Activated CD4-positive, alpha-beta T cell treated with anti-CD3 and anti-CD28 coated beads, Interleukin-2, amount 10 ng/mL, durations not matched to agents 24 days and 14 days (primary cell): ENCODE measurements around the gene TICAM1. TPM values are rescaled to one million over a fixed set of nuclear protein-coding genes. Genes with fewer than 3 reads are reported as not detected.
"Not testable (repeated sequence)": the region's sequence is repeated elsewhere in the genome, so short reads cannot be mapped to it uniquely, and the experiment has no call there.

ENCODE experiments used
- DNase-seq: peaks from one replicate; pipeline ENCODE4 v3.0.0; 2022
- H3K27ac Mint-ChIP-seq: one replicate; pipeline ENCODE4 v1.8.0; 2022; ENCODE audit warnings: mild to moderate bottlenecking, mixed read lengths
- H3K27me3 Mint-ChIP-seq: one replicate; pipeline ENCODE4 v1.8.0; 2022; ENCODE audit warnings: mixed read lengths
- H3K36me3 Mint-ChIP-seq: one replicate; pipeline ENCODE4 v1.8.0; 2022; ENCODE audit warnings: low read depth, mild to moderate bottlenecking, mixed read lengths
- H3K4me1 Mint-ChIP-seq: one replicate; pipeline ENCODE4 v1.8.0; 2021; ENCODE audit warnings: mixed read lengths
- H3K4me3 Mint-ChIP-seq: one replicate; pipeline ENCODE4 v1.8.0; 2022; ENCODE audit warnings: mild to moderate bottlenecking, moderate library complexity, mixed read lengths
- H3K9me3 Mint-ChIP-seq: one replicate; pipeline ENCODE4 v1.8.0; 2021; ENCODE audit warnings: mixed read lengths
- intact Hi-C: fragments of 100-400 bp; cut with micrococcal nuclease; formaldehyde crosslinking; loops from one replicate; pipeline ENCODE4 v1.15.1; 2023
- total RNA-seq: library from RNA; stranded (reverse); gene quantifications from 2 replicates; pipeline ENCODE4 v1.2.3, GENCODE V29; 2022

The TICAM1 gene
- total RNA-seq, 1 donor from 2014 or later, result 33.8 TPM

GRCh38 chr19:4856468-4856867 lies 25.0 kb upstream of the TICAM1 start:
- H3K4me1 Mint-ChIP-seq, H3K27ac Mint-ChIP-seq, H3K27me3 Mint-ChIP-seq, H3K9me3 Mint-ChIP-seq, DNase-seq, intact Hi-C loops, H3K4me3 Mint-ChIP-seq: not testable (repeated sequence)
- H3K36me3 Mint-ChIP-seq, result peaks cover 14% of the 10 kb centered on the region

DNA sequence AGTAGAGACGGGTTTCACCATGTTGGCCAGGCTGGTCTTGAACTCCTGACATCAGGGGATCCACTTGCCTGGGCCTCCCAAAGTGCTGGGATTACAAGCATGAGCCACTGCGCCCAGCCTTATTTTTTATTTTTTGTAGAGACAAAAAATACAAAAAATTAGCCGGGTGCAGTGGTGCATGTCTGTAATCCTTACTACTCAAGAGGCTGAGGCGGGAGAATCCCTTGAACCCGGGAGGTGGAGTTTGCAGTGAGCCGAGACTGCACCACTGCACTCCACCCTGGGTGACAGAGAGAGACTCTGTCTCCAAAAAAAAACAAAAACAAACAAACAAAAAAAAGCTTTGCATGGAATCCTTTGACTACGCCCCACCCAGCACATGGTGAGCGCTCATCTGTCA lies 22.0 kb upstream of the TICAM1 start:
- intact Hi-C loops, H3K9me3 Mint-ChIP-seq: not testable (repeated sequence)

GRCh38 chr19:4852484-4852883 lies 21.0 kb upstream of the TICAM1 start:
- H3K4me1 Mint-ChIP-seq, result peaks cover 2% of the 10 kb centered on the region
- H3K27me3 Mint-ChIP-seq, result no peaks in the 10 kb centered on the region
- H3K36me3 Mint-ChIP-seq, result peaks cover 15% of the 10 kb centered on the region
- no peak for DNase-seq
- intact Hi-C loops, result no loop called here
- H3K27ac Mint-ChIP-seq, result no peak overlapping the region
- no peaks in the 10 kb centered on the region for H3K9me3 Mint-ChIP-seq
- H3K4me3 Mint-ChIP-seq, result no peak overlapping the region

More for the DNA sequence above, 22.0 kb upstream of the TICAM1 start:
- H3K36me3 Mint-ChIP-seq, result peaks cover 15% of the 10 kb centered on the region
- not testable (repeated sequence) for H3K27ac Mint-ChIP-seq, DNase-seq, H3K4me1 Mint-ChIP-seq, H3K27me3 Mint-ChIP-seq, H3K4me3 Mint-ChIP-seq

GRCh38 chr19:4851551-4852290 lies 20.2 kb upstream of the TICAM1 start:
- H3K4me1 Mint-ChIP-seq, result peaks cover 2% of the 10 kb centered on the region
- H3K27ac Mint-ChIP-seq, result no peak overlapping the region
- peaks cover 12% of the 10 kb centered on the region for H3K36me3 Mint-ChIP-seq
- H3K9me3 Mint-ChIP-seq, result no peaks in the 10 kb centered on the region
- intact Hi-C loops, result loop anchor here (1.0 kb wide), 1 partner anchor 42 kb away; no protein-coding TSS in a partner anchor
- H3K4me3 Mint-ChIP-seq, result no peak overlapping the region
- H3K27me3 Mint-ChIP-seq, result no peaks in the 10 kb centered on the region
- peak; percentile 92 for DNase-seq

- Mint-ChIP-seq H3K27me3 (no peaks in the 10 kb centered on the region), H3K36me3 (peaks cover 13% of the 10 kb centered on the region), H3K4me1 (peaks cover 2% of the 10 kb centered on the region), H3K9me3 (no peaks in the 10 kb centered on the region), H3K27ac (no peak overlapping the region), H3K4me3 (no peak overlapping the region)
- intact Hi-C loops, result no loop called here
- no peak for DNase-seq
These were observed 17.5 kb upstream of the TICAM1 start for GRCh38 chr19:4849019-4849418.

- no peaks in the 10 kb centered on the region for H3K9me3 Mint-ChIP-seq
- H3K36me3 Mint-ChIP-seq, result peaks cover 19% of the 10 kb centered on the region
- no peak overlapping the region for H3K27ac Mint-ChIP-seq
- no peak overlapping the region for H3K4me3 Mint-ChIP-seq
- intact Hi-C loops, result no loop called here
- DNase-seq, result no peak
- H3K4me1 Mint-ChIP-seq, result peaks cover 2% of the 10 kb centered on the region
- H3K27me3 Mint-ChIP-seq, result no peaks in the 10 kb centered on the region
These were observed 15.9 kb upstream of the TICAM1 start for GRCh38 chr19:4847190-4847973.

GRCh38 chr19:4845975-4846374 lies 14.5 kb upstream of the TICAM1 start:
- H3K9me3 Mint-ChIP-seq, H3K4me3 Mint-ChIP-seq, intact Hi-C loops, H3K4me1 Mint-ChIP-seq, H3K27me3 Mint-ChIP-seq, DNase-seq, H3K27ac Mint-ChIP-seq: not testable (repeated sequence)
- H3K36me3 Mint-ChIP-seq, result peaks cover 21% of the 10 kb centered on the region

DNA sequence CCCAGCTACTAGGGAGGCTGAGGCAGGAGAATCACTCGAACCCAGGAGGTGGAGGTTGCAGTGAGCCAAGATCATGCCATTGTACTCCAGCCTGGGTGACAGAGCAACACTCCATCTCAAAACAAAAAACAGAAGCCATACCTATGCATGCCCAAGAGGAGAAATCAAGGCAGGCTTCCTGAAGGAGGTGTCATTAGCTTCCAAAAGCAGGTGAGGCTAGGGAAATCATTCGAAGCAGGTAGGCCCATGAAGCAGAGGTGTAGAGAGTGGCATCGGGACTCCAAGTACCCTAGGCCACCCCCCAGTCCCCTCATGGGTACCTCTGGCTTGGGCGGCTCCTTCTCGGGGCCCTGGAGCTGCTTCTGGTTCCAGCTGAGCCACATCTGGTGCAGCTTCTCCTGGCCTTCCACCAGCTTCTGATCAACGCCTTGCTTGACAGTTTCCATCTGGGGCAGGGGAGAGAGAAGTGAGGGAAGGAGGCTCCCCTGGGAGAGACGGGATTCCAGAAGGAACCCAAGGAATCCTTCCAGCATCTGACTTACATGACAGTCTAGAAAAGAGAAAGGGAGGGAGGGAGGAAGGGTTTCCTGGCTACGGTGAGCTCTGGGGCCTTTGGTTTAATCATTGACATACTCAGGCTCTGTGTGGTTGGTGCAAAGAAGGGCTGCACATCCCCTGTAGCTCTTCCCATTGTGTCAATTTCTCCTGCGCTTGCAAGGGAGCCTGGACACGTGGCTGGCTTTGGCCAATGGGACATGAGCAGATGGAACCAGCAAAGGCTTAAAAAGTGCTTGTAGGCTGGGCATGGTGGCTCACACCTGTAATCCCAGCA lies 13.1 kb upstream of the TICAM1 start:
- Mint-ChIP-seq H3K36me3 (peaks cover 28% of the 10 kb centered on the region), H3K4me3 (no peak overlapping the region), H3K27ac (no peak overlapping the region)

GRCh38 chr19:4843647-4843965 lies 12.1 kb upstream of the TICAM1 start:
- Mint-ChIP-seq H3K36me3 (peaks cover 34% of the 10 kb centered on the region), H3K27me3 (no peaks in the 10 kb centered on the region), H3K9me3 (no peaks in the 10 kb centered on the region), H3K27ac (no peak overlapping the region), H3K4me1 (peaks cover 8% of the 10 kb centered on the region), H3K4me3 (no peak overlapping the region)
- no peak for DNase-seq
- intact Hi-C loops, result no loop called here

More for the DNA sequence above, 13.1 kb upstream of the TICAM1 start:
- H3K4me1 Mint-ChIP-seq, result peaks cover 8% of the 10 kb centered on the region
- H3K9me3 Mint-ChIP-seq, result no peaks in the 10 kb centered on the region
- H3K27me3 Mint-ChIP-seq, result no peaks in the 10 kb centered on the region
- intact Hi-C loops, result no loop called here
- no peak for DNase-seq

GRCh38 chr19:4839192-4839591 lies 7.7 kb upstream of the TICAM1 start:
- H3K36me3 Mint-ChIP-seq, result peaks cover 32% of the 10 kb centered on the region
- H3K9me3 Mint-ChIP-seq, result no peaks in the 10 kb centered on the region
- H3K27ac Mint-ChIP-seq, result no peak overlapping the region
- H3K27me3 Mint-ChIP-seq, result no peaks in the 10 kb centered on the region
- peaks cover 8% of the 10 kb centered on the region for H3K4me1 Mint-ChIP-seq
- no peak for DNase-seq
- H3K4me3 Mint-ChIP-seq, result no peak overlapping the region
- intact Hi-C loops, result no loop called here

DNA sequence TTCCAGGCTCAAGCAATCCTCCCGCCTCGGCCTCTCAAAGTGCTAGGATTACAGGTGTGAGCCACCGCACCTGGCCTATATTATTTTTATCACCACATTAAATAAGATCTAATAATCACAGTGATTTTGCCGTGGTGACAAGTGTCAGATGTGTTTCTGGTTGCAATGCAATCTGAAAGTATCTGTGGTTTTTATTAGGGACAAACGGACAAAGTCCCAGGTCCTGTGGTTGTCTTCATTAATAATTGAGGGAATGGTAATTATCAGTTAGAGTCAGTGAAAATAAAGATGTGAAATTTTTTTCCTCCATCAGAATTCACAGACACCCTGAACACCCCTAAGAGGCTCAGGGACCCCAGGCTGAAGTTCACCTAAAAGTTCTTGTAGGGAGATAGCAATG lies 1.3 kb upstream of the TICAM1 start:
- Mint-ChIP-seq H3K27ac (peak overlapping the region; percentile 60), H3K9me3 (no peaks in the 10 kb centered on the region), H3K27me3 (no peaks in the 10 kb centered on the region), H3K4me1 (peaks cover 20% of the 10 kb centered on the region), H3K36me3 (peaks cover 19% of the 10 kb centered on the region), H3K4me3 (peak overlapping the region; percentile 34)
- DNase-seq, result no peak
- intact Hi-C loops, result no loop called here

DNA sequence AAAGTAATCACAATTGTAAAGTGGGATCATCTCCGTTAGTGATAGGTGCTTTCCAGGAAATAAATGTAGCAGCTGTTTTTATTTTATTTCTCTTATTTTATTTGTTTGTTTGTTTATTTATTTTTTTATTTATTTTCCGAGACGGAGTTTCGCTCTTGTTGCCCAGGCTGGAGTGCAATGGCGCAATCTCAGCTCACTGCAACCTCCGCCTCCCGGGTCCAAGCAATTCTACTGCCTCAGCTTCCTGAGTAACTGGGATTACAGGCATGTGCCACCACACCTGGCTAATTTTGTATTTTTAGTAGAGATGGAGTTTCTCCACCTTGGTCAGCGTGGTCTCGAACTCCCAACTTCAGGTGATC lies 448 bp upstream of the TICAM1 start:
- intact Hi-C loops, result loop anchor here (2.0 kb wide), 1 partner anchor 17 kb away; no protein-coding TSS in a partner anchor
- peaks cover 16% of the 10 kb centered on the region for H3K36me3 Mint-ChIP-seq
- peak overlapping the region; percentile 95 for H3K4me3 Mint-ChIP-seq
- peaks cover 22% of the 10 kb centered on the region for H3K4me1 Mint-ChIP-seq
- not testable (repeated sequence) for H3K27me3 Mint-ChIP-seq, H3K9me3 Mint-ChIP-seq
- peak overlapping the region; percentile 88 for H3K27ac Mint-ChIP-seq
- DNase-seq, result peak; percentile 60

DNA sequence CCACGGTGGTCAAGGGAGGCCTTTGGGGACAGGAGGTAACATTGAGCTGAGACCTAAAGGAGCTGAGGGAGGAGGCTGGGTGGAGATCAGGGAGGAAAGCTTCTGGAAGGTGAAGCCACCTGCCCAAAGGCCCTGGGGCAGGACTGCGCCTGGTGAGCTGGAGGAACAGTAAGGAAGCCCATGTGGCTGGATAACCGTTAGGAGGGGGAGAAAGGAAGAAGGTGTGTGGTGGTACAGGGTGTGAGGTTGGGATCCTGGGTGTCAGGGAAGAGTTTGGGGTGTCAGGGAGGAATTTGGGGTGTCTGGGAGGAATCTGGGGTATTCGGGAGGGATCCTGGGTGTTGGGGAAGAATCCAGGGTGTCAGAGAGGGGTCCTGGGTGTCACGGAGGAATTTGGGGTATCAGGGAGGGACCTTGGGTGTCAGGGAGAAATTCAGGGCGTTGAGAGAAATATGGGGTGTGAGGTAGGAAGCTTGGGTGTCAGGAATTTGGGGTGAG lies 695 bp downstream of the TICAM1 start:
- Mint-ChIP-seq H3K27ac (peak overlapping the region; percentile 93), H3K36me3 (peaks cover 16% of the 10 kb centered on the region), H3K4me1 (peaks cover 22% of the 10 kb centered on the region), H3K9me3 (no peaks in the 10 kb centered on the region), H3K4me3 (peak overlapping the region; percentile 95), H3K27me3 (no peaks in the 10 kb centered on the region)
- DNase-seq, result peak; percentile 66
- intact Hi-C loops, result loop anchor here (2.0 kb wide), 1 partner anchor 16 kb away; no protein-coding TSS in a partner anchor
